Panc1 (cell line): ENCODE measurements around the gene STAB2. TPM values are rescaled to one million over a fixed set of nuclear protein-coding genes. Genes with fewer than 3 reads are reported as not detected.
"Not testable (repeated sequence)": the region's sequence is repeated elsewhere in the genome, so short reads cannot be mapped to it uniquely, and the experiment has no call there.

Source experiments
- ATAC-seq: fragments of 200-7000 bp; cut with Tn5 transposase; 2 replicates; pipeline ENCODE4 v1.9.1; 2020; ENCODE audit warnings: mild to moderate bottlenecking, moderate library complexity
- BruUV-seq: library from RNA; stranded (reverse); fragments of 400-500 nt; replicated peaks from 2 replicates; lab custom pipeline; 2021; lab: Mats Ljungman, UMichigan
- CTCF ChIA-PET: fragments of 300-600 bp; sonication (Branson Sonifier 250); formaldehyde crosslinking; loops from one replicate; lab custom pipeline; 2022; ENCODE audit warnings: antibody characterized with exemption; lab: Charles Lee
- POLR2A ChIA-PET: fragments of 300-600 bp; sonication (Branson Sonifier 250); formaldehyde crosslinking; loops from one replicate; lab custom pipeline; 2022; ENCODE audit warnings: antibody characterized with exemption; lab: Charles Lee
- DNase-seq: peaks from one replicate; pipeline ENCODE4 v3.0.0-alpha.2; 2010; ENCODE audit warnings: low read depth, low spot score
- H3K27ac ChIP-seq: 2 replicates; pipeline ENCODE4 v1.5.1; 2011; ENCODE audit warnings: mild to moderate bottlenecking, low read length, inconsistent platforms
- H3K27me3 ChIP-seq: fragments of 200-500 bp; sonication (Bioruptor generic); 2 replicates; pipeline ENCODE4 v1.6.0; 2014; ENCODE audit warnings: low read length, inconsistent platforms; ENCODE audit not compliant: control insufficient read depth, insufficient read depth
- H3K36me3 ChIP-seq: fragments of 200-500 bp; sonication (Bioruptor generic); 2 replicates; pipeline ENCODE4 v1.5.1; 2014; ENCODE audit warnings: inconsistent platforms, mild to moderate bottlenecking, low read length, moderate library complexity; ENCODE audit not compliant: control insufficient read depth, insufficient read depth
- H3K4me1 ChIP-seq: 2 replicates; pipeline ENCODE4 v1.5.1; 2011; ENCODE audit warnings: inconsistent platforms, mild to moderate bottlenecking, low read length, moderate library complexity; ENCODE audit not compliant: control insufficient read depth, insufficient read depth
- H3K4me3 ChIP-seq, 2 experiments: 2 replicates each; pipeline ENCODE4 v1.5.1; 2011 to 2012; ENCODE audit warnings: low read depth in 2 of 2, low read length in 2 of 2, mild to moderate bottlenecking in 2 of 2, inconsistent platforms in 1 of 2, moderate library complexity in 1 of 2
- H3K9me3 ChIP-seq: fragments of 200-500 bp; sonication (Bioruptor generic); 2 replicates; pipeline ENCODE4 v1.5.1; 2014; ENCODE audit warnings: low read depth, mild to moderate bottlenecking, inconsistent platforms, low read length, moderate library complexity; ENCODE audit not compliant: control insufficient read depth, insufficient read depth
- POLR2AphosphoS5 ChIP-seq: IDR thresholded peaks from 2 replicates; pipeline ENCODE4 v1.6.1; 2012; ENCODE audit warnings: mild to moderate bottlenecking, low read depth, low read length, moderate library complexity
- SIN3A ChIP-seq: IDR thresholded peaks from 2 replicates; pipeline ENCODE4 v1.6.1; 2012; ENCODE audit warnings: low read depth, mild to moderate bottlenecking, low read length, moderate library complexity, borderline replicate concordance; ENCODE audit not compliant: insufficient read depth
- TCF7L2 ChIP-seq: IDR thresholded peaks from 2 replicates; pipeline ENCODE4 v1.6.1; 2011; ENCODE audit warnings: mild to moderate bottlenecking, low read depth, low read length, inconsistent platforms
- in situ Hi-C: cut with HindIII; loops from 2 replicates; pipeline ENCODE4 v1.10.0; 2016; ENCODE audit warnings: low sequenced_read_pairs, low pct_unique_long_range_greater_than_20kb
- intact Hi-C: fragments of 100-400 bp; cut with micrococcal nuclease; formaldehyde crosslinking; loops from one replicate; pipeline ENCODE4 v1.10.0; 2022; ENCODE audit not compliant: unreplicated experiment
- total RNA-seq: library from RNA; stranded (reverse); gene quantifications from one replicate; pipeline ENCODE4 v1.2.1, GENCODE V29; 2021; ENCODE audit not compliant: unreplicated experiment
- TF ChIP-seq, protein P1 (sequence below): fragments of 450-650 bp; IDR thresholded peaks from 2 replicates; pipeline ENCODE4 v1.5.1; 2017; ENCODE audit warnings: mild to moderate bottlenecking
- TF ChIP-seq, protein P2 (sequence below), 2 experiments: IDR thresholded peaks; 2 replicates each; pipeline ENCODE4 v1.6.1; 2011 to 2012; ENCODE audit warnings: low read depth in 2 of 2, control low read depth in 1 of 2, low read length in 1 of 2, mild to moderate bottlenecking in 1 of 2, moderate library complexity in 1 of 2; ENCODE audit not compliant: insufficient read depth in 1 of 2

The STAB2 gene
- total RNA-seq, 1 experiment from 2014 or later = not detected

DNA sequence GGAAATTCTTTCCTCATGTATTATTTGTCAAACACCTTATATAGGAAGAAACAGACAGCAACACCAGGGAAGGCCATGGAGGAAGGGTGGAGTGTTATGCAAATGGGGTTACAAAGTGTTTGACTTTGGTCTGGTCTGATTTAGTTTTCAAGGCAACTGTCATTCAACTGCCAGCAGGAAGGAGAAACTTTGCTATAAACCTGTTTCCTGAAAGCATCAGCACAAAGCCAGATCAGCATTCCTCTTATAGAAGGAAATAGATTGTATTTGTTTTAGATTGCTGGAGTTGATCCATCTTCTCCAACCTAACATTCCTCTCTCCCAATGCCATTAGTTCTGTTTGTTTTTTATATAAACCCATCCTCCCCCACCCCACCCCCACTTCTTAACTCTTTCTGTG lies 65.7 kb downstream of the STAB2 start:
- no peak overlapping the region for H3K27ac ChIP-seq
- no peak overlapping the region for H3K4me3 ChIP-seq
- intact Hi-C loops = no loop called here
- DNase-seq = no peak
- no TSS peak for BruUV-seq
- H3K36me3 ChIP-seq = no peaks in the 10 kb centered on the region
- ATAC-seq = no peak
- no peaks in the 10 kb centered on the region for H3K9me3 ChIP-seq
- CTCF ChIA-PET = no interaction called here
- H3K27me3 ChIP-seq = no peaks in the 10 kb centered on the region
- in situ Hi-C loops = no loop called here
- POLR2A ChIA-PET = no interaction called here
- TF ChIP-seq, protein P1, sequence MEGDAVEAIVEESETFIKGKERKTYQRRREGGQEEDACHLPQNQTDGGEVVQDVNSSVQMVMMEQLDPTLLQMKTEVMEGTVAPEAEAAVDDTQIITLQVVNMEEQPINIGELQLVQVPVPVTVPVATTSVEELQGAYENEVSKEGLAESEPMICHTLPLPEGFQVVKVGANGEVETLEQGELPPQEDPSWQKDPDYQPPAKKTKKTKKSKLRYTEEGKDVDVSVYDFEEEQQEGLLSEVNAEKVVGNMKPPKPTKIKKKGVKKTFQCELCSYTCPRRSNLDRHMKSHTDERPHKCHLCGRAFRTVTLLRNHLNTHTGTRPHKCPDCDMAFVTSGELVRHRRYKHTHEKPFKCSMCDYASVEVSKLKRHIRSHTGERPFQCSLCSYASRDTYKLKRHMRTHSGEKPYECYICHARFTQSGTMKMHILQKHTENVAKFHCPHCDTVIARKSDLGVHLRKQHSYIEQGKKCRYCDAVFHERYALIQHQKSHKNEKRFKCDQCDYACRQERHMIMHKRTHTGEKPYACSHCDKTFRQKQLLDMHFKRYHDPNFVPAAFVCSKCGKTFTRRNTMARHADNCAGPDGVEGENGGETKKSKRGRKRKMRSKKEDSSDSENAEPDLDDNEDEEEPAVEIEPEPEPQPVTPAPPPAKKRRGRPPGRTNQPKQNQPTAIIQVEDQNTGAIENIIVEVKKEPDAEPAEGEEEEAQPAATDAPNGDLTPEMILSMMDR = no peak
- TF ChIP-seq TCF7L2 = no peak
- no peaks in the 10 kb centered on the region for H3K4me1 ChIP-seq

DNA sequence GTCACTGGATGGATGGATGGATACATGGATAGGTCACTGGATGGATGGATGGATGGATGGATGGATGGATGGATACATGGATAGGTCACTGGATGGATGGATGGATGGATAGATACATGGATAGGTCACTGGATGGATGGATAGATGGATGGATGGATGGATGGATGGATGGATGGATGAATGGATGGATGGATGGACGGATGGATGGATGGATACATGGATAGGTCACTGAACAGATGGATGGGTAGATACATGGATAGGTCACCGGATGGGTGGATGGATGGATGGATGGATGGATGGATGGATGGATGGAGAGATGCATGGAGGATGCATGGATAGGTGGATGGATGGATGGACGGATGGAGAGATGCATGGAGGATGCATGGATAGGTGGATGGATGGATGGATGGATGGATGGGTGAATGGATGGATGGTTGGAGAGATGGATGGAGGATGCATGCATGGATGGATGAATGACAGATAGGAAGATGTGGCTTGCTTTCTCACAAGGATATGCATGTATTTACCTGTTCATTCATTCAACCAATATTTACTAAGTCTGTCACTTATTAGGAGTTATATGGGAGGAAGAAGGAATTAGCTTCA lies 66.6 kb downstream of the STAB2 start:
- H3K27ac ChIP-seq, CTCF ChIA-PET, H3K9me3 ChIP-seq, BruUV-seq, in situ Hi-C loops, H3K36me3 ChIP-seq, intact Hi-C loops, DNase-seq, H3K4me3 ChIP-seq, H3K4me1 ChIP-seq, ATAC-seq, H3K27me3 ChIP-seq, POLR2A ChIA-PET: not testable (repeated sequence)

DNA sequence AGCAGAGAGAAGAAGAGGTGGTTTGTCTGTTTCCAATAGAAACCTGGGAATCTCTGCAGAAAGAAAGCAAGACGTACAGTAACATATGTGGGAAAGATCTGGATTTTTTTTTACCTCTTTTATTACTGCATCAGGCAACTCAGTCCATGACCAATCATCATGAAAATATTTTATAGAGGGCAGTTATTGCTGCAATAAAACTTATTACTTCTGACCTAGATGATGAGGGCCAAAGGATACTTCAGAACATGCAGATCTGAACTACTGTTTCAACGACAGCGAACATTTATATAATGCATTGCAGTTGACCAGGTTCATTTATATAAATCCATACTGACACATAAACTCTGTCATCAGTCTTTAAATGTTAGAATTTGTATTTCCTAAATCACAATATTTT lies 67.7 kb downstream of the STAB2 start:
- ATAC-seq (no peak), DNase-seq (no peak)
- Histone ChIP-seq H3K4me1 (no peaks in the 10 kb centered on the region), H3K27ac (no peak overlapping the region), H3K9me3 (no peaks in the 10 kb centered on the region), H3K27me3 (peaks cover 6% of the 10 kb centered on the region; the same call in 1 of the 2 replicates), H3K4me3 (no peak overlapping the region), H3K36me3 (no peaks in the 10 kb centered on the region)
- CTCF ChIA-PET = no interaction called here
- no TSS peak for BruUV-seq
- intact Hi-C loops (no loop called here), in situ Hi-C loops (no loop called here)
- POLR2A ChIA-PET = no interaction called here
- TF ChIP-seq SIN3A (no peak), POLR2AphosphoS5 (no peak), TCF7L2 (no peak)
- TF ChIP-seq, protein P2, sequence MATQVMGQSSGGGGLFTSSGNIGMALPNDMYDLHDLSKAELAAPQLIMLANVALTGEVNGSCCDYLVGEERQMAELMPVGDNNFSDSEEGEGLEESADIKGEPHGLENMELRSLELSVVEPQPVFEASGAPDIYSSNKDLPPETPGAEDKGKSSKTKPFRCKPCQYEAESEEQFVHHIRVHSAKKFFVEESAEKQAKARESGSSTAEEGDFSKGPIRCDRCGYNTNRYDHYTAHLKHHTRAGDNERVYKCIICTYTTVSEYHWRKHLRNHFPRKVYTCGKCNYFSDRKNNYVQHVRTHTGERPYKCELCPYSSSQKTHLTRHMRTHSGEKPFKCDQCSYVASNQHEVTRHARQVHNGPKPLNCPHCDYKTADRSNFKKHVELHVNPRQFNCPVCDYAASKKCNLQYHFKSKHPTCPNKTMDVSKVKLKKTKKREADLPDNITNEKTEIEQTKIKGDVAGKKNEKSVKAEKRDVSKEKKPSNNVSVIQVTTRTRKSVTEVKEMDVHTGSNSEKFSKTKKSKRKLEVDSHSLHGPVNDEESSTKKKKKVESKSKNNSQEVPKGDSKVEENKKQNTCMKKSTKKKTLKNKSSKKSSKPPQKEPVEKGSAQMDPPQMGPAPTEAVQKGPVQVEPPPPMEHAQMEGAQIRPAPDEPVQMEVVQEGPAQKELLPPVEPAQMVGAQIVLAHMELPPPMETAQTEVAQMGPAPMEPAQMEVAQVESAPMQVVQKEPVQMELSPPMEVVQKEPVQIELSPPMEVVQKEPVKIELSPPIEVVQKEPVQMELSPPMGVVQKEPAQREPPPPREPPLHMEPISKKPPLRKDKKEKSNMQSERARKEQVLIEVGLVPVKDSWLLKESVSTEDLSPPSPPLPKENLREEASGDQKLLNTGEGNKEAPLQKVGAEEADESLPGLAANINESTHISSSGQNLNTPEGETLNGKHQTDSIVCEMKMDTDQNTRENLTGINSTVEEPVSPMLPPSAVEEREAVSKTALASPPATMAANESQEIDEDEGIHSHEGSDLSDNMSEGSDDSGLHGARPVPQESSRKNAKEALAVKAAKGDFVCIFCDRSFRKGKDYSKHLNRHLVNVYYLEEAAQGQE (IDR thresholded peaks at IDR 0.05; ENCODE audit: insufficient read depth in 1 of 2, low read depth in 2 of 2, low read length in 1 of 2) = no peak
- TF ChIP-seq, protein P1 = no peak
